Heart right ventricle (tissue), 16 donors: ENCODE results near the gene CAV3. TPM values are rescaled to one million over a fixed set of nuclear protein-coding genes. Genes with fewer than 3 reads are reported as not detected.

Experiments
- ATAC-seq, 8 donors: fragments of 200-7000 bp; cut with Tn5 transposase; one replicate each; pipeline ENCODE4 v1.9.1; 2020; ENCODE audit warnings: mild to moderate bottlenecking in 8 of 8, moderate library complexity in 8 of 8, moderate number of reproducible peaks in 1 of 8
- DNase-seq, 2 donors: peaks; one replicate each; pipeline ENCODE4 v3.0.0-alpha.2; 2020
- H3K27ac ChIP-seq, 10 donors: fragments of 200-600 bp; sonication (generic) in 2 of 10; one replicate each; pipeline versions ENCODE4 v1.5.0 to v1.8.0; 2020 to 2022; ENCODE audit warnings: mild to moderate bottlenecking in 3 of 10
- H3K27me3 ChIP-seq, 7 donors: fragments of 200-600 bp; one replicate each; pipeline ENCODE4 v1.8.0; 2021 to 2022; ENCODE audit warnings: mild to moderate bottlenecking in 2 of 7
- H3K36me3 ChIP-seq, 9 donors: fragments of 200-600 bp; sonication (generic) in 1 of 9; one replicate each; pipeline versions ENCODE4 v1.5.0 to v1.8.0; 2020 to 2022; ENCODE audit warnings: mild to moderate bottlenecking in 2 of 9
- H3K4me1 ChIP-seq, 9 donors: fragments of 200-600 bp; sonication (generic) in 1 of 9; one replicate each; pipeline versions ENCODE4 v1.5.0 to v1.8.0; 2020 to 2022; ENCODE audit warnings: mild to moderate bottlenecking in 4 of 9
- H3K4me3 ChIP-seq, 10 donors: fragments of 200-600 bp; sonication (generic) in 2 of 10; one replicate each; pipeline versions ENCODE4 v1.5.0 to v1.8.0; 2020 to 2022; ENCODE audit warnings: mild to moderate bottlenecking in 7 of 10, moderate library complexity in 2 of 10
- H3K9me3 ChIP-seq, 11 donors: fragments of 200-600 bp in 10 of 11; sonication (generic) in 2 of 11; one replicate each; pipeline versions ENCODE4 v1.5.0 to v1.8.0; 2013 to 2022; ENCODE audit warnings: mild to moderate bottlenecking in 2 of 11, control low read depth in 1 of 11, moderate library complexity in 1 of 11
- WGBS, 2 donors: extraction: QIAGEN DNeasy Blood & Tissue Kit; methylation state at CpG; one replicate each; pipeline ENCODE4 v1.1.7; 2013; ENCODE audit warnings: inconsistent platforms in 1 of 2; 5-methylcytosine and 5-hydroxymethylcytosine counted together
- intact Hi-C, 10 donors: fragments of 100-400 bp; cut with DNase I; formaldehyde crosslinking; loops; one replicate each; pipeline versions ENCODE4 v1.11.1 to v1.14.2; 2022
- polyA plus RNA-seq, 2 donors: library from polyadenylated mRNA; stranded (reverse); fragments of 200-250 nt; gene quantifications; one replicate each; pipeline ENCODE4 v1.2.3, GENCODE V29; 2013
- total RNA-seq, 10 donors: library from RNA; stranded (reverse); fragmentation: NEBNext Ultra II Directional in 3 of 10; extraction: Animal tissue kit (Norgen Biotek cat#: 25700) in 3 of 10; gene quantifications; one replicate each; pipeline versions ENCODE4 v1.2.1 to v1.2.4, GENCODE V29; 2021 to 2023
- TF ChIP-seq, protein P1 (sequence below), 9 donors: fragments of 200-600 bp; sonication (generic) in 2 of 9; IDR thresholded peaks; one replicate each; pipeline versions ENCODE4 v1.5.0 to v1.8.0; 2021 to 2022; ENCODE audit warnings: antibody characterized with exemption in 9 of 9, mild to moderate bottlenecking in 5 of 9, moderate library complexity in 1 of 9
- donor health status: Arrhythmogenic right ventricular cardiomyopathy.
- donor health status: ischemic (EF 13 %, LVEDD 7.1; RV severe dilation, severe dysfunction).
- donor health status: healthy with polysubstance abuse.
- donor health status: DM: no; HTN: yes; CAD: no.
- donor health status: DM: no; HTN: no; CAD: no.
- donor health status: ischemic (EF 25% LVEDD 6.9; RV normal size, moderate dysfunction).
- donor health status: ischemic (EF 25% LVEDD 5.7; RV mildly dilated, moderate dysfunction).
- donor health status: healthy.
- donor health status: DM: yes; HTN: yes; CAD: no.
- donor health status: Ischemic cardiomyopathy.
- donor health status: ischemic (EF 35%, LVEDD 5.7; RV mildly dilated, moderate dysfunction).
- donor health status: nonischemic (EF 11% LVEDD 7.7; RV severe dilation, severe dysfunction).
- donor health status: DM: yes; HTN: yes; CAD: no.
- donor health status: PGD.
- donor health status: ischemic (EF 29% LVEDD 5.4; RV normal size, mild dysfunction).
- donor health status: nonischemic (EF 23%, LVEDD 6.1; RV moderate dilation, normal function).

Gene CAV3
- total and polyA plus RNA-seq, 12 donors: 16.8 to 32.4 (median 23.9) TPM

DNA sequence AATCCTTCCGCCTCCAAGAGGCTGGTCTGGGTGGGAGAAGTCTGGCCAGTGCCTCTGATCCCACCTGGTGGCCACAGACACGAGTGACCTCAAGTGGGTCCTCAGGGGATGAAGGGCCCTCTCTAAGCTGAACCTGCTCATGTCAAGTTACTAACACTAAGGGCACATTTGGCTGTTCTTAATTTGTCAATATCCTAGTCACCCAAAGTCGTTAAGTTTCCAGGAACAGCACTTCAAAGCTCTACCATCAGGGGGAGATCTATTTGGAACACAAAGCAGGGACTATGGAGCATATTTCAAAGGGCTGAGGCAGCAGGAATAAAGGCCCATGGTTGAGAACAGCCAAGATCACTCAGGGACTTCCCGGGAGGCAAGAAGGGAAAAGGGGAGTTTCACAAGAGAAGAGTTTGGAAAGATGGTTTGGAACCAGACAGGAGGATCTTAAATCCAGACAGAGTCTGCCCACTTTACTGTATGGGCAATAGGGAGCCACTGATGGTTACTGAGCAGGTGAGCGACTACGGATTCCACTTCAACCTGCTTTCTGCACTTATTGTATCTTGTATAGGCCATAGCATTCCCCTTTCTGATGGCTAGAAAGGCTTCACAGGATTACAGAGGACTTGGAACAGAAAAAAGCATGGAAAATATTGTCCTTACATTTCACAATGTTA lies 22.1 kb downstream of the CAV3 start:
- H3K4me3 ChIP-seq: no peak overlapping the region
- no peaks in the 10 kb centered on the region for H3K36me3 ChIP-seq
- H3K4me1 ChIP-seq: peaks cover 0 to 5% (median 0%) of the 10 kb centered on the region in 9 donors
- no peak for DNase-seq
- H3K27me3 ChIP-seq: no peaks in the 10 kb centered on the region
- WGBS, 2 donors: 75 to 79% methylated on average over 6 of the region's 6 CpGs
- ATAC-seq: no peak
- intact Hi-C loops: no loop called here
- no peaks in the 10 kb centered on the region for H3K9me3 ChIP-seq
- H3K27ac ChIP-seq: no peak overlapping the region
- TF ChIP-seq, protein P1, sequence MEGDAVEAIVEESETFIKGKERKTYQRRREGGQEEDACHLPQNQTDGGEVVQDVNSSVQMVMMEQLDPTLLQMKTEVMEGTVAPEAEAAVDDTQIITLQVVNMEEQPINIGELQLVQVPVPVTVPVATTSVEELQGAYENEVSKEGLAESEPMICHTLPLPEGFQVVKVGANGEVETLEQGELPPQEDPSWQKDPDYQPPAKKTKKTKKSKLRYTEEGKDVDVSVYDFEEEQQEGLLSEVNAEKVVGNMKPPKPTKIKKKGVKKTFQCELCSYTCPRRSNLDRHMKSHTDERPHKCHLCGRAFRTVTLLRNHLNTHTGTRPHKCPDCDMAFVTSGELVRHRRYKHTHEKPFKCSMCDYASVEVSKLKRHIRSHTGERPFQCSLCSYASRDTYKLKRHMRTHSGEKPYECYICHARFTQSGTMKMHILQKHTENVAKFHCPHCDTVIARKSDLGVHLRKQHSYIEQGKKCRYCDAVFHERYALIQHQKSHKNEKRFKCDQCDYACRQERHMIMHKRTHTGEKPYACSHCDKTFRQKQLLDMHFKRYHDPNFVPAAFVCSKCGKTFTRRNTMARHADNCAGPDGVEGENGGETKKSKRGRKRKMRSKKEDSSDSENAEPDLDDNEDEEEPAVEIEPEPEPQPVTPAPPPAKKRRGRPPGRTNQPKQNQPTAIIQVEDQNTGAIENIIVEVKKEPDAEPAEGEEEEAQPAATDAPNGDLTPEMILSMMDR (IDR thresholded peaks at IDR 0.05): peak in 3 of 9 donors; percentile 7 to 14 (median 13)

- peaks cover 0 to 5% (median 0%) of the 10 kb centered on the region in 9 donors for H3K4me1 ChIP-seq
- no peaks in the 10 kb centered on the region for H3K9me3 ChIP-seq
- WGBS, 2 donors: 82 to 83% methylated on average over 7 of the region's 7 CpGs
- H3K27me3 ChIP-seq: no peaks in the 10 kb centered on the region
- no peaks in the 10 kb centered on the region for H3K36me3 ChIP-seq
- intact Hi-C loops: no loop called here
- TF ChIP-seq, protein P1 (IDR thresholded peaks at IDR 0.05): no peak
- ATAC-seq: no peak
- no peak overlapping the region for H3K4me3 ChIP-seq
- no peak overlapping the region for H3K27ac ChIP-seq
- no peak for DNase-seq
These were observed 23.1 kb downstream of the CAV3 start for GRCh38 chr3:8756671-8757070.

DNA sequence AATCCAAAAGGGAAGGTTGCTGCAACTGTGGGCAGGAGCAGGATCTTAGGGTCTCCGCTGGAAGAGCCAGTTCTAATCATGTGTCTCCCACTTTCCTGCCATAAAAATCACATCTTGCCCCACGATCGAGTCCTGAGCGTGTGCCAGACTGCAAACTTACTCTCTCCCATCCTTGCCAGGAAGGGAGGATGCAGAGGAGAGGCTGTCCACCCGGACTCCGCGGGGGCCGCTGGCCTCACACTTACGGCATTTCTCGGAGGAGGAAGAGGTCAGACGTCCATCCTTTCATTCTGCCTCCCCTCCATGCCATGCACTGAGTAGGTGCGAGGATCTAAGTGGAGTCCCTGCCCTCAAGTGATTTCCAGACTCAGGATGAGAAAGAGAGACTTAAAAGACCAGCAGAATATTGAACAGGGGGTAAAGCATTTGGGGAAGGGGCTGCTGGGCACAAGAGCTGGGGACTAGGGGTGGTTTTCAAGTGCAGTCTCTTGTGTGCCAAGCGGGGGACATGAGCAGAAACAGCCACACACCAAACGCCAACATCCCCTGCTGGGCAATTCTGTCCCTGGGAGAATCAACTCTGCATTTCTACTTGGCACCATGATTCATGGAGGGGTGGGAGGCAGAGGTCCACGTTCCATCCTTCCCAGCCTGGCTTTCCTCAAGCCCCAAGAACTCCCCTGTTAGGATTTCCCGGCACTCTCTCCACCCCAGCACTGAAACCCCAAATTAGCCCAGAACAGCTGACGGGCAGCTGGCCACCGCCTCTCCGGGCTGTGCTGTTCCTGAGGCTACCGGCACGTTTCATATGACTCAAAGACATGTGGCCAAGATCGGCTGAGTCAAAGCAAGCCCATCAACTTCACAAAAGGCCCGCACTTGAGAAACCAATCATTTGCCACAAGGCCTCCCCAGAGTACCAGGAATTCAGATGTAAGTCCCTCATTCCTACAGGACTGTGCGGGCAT lies 24.2 kb downstream of the CAV3 start:
- Histone ChIP-seq H3K27me3 (no peaks in the 10 kb centered on the region), H3K4me1 (peaks cover 0 to 5% (median 0%) of the 10 kb centered on the region in 9 donors), H3K36me3 (no peaks in the 10 kb centered on the region), H3K27ac (no peak overlapping the region), H3K4me3 (no peak overlapping the region), H3K9me3 (no peaks in the 10 kb centered on the region)
- WGBS, 2 donors: 77 to 79% methylated on average over 24 of the region's 24 CpGs
- DNase-seq (no peak), ATAC-seq (peak in 5 of 8 donors; percentile 56 to 68 (median 64))
- TF ChIP-seq, protein P1 (IDR thresholded peaks at IDR 0.05): no peak
- intact Hi-C loops: no loop called here

DNA sequence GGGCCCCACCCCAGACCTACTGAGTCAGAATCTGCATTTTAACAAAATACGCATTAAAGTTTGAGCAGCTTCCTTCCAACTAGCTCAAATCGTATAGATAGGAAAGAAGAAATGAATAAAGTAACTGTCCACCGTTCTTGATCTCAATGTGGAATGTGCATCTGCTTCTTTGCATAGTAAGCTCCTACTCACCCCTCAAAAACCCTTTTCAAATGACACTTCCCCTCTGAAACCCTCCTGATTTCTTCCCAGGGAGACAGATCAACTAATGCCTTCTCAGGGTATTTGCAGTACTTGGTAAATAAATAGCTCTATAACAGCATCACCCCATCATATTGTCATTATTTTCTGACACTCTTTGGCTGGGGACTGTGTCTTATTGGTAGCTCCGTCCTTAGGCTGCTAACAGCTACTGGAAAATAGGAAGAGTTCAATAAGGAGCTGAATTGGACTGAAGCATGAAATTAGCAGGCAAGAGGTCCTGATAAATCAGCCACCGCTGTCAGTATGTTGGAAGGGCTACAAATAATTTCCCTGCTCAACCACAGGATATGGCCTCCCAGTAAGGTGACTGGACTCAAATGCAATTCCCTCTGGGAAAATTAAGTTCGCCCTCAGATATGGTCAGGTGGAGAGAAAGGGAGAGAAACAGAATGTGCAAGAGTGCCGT lies 25.6 kb downstream of the CAV3 start:
- Histone ChIP-seq H3K36me3 (no peaks in the 10 kb centered on the region), H3K4me3 (no peak overlapping the region), H3K9me3 (no peaks in the 10 kb centered on the region), H3K4me1 (peaks cover 0 to 5% (median 0%) of the 10 kb centered on the region in 9 donors), H3K27ac (no peak overlapping the region), H3K27me3 (no peaks in the 10 kb centered on the region)
- TF ChIP-seq, protein P1 (IDR thresholded peaks at IDR 0.05): no peak
- intact Hi-C loops: no loop called here
- no peak for ATAC-seq
- 86 to 92% methylated on average over 7 of the region's 7 CpGs for WGBS, 2 donors
- DNase-seq: no peak
